H1 (cell line): Measurements from ENCODE around the gene FBN3. TPM values are rescaled to one million over a fixed set of nuclear protein-coding genes. Genes with fewer than 3 reads are reported as not detected.
A peak's percentile ranks its signal among the peaks of the same experiment; 100 is the strongest.

ENCODE experiments used
- CTCF ChIA-PET: fragments of 300-600 bp; sonication (Branson Sonifier 250); formaldehyde crosslinking; loops from one replicate; lab custom pipeline; 2021; ENCODE audit not compliant: partially characterized antibody; lab: Charles Lee
- POLR2A ChIA-PET: fragments of 300-600 bp; sonication (Branson Sonifier 250); formaldehyde crosslinking; loops from one replicate; lab custom pipeline; 2021; ENCODE audit warnings: inconsistent platforms; ENCODE audit not compliant: partially characterized antibody; lab: Charles Lee
- DNase-seq, 2 experiments: peaks; one replicate each; pipeline versions ENCODE4 v3.0.0 to v3.0.0-alpha.2; 2010 to 2022; ENCODE audit warnings: low spot score in 2 of 2, low read depth in 1 of 2, mixed read lengths in 1 of 2
- FAIRE-seq: peaks from 2 replicates; lab custom pipeline; 2011; peaks lifted over from hg19 to GRCh38; lab: Jason Lieb, UNC
- H2AFZ ChIP-seq: 2 replicates; pipeline ENCODE4 v1.8.1; 2012; ENCODE audit warnings: low read length, inconsistent platforms
- H2AK5ac ChIP-seq: 2 replicates; pipeline ENCODE4 v1.6.1; 2013; ENCODE audit warnings: low read depth, low read length
- H2BK120ac ChIP-seq: replicated peaks from 2 replicates; pipeline ENCODE3; 2013; ENCODE audit warnings: low read depth, low read length, inconsistent platforms
- H2BK12ac ChIP-seq: 2 replicates; pipeline ENCODE4 v1.6.1; 2013; ENCODE audit warnings: low read depth, low read length
- H2BK15ac ChIP-seq: 2 replicates; pipeline ENCODE4 v1.6.1; 2013; ENCODE audit warnings: low read length
- H2BK20ac ChIP-seq: 2 replicates; pipeline ENCODE4 v1.6.1; 2013; ENCODE audit warnings: low read length
- H2BK5ac ChIP-seq: 2 replicates; pipeline ENCODE4 v1.6.1; 2013; ENCODE audit warnings: low read depth, low read length
- H3K14ac ChIP-seq: 2 replicates; pipeline ENCODE4 v1.6.1; 2013; ENCODE audit warnings: inconsistent platforms; ENCODE audit not compliant: insufficient read length
- H3K18ac ChIP-seq: 2 replicates; pipeline ENCODE4 v1.6.1; 2013; ENCODE audit warnings: low read length; ENCODE audit errors: extremely low read depth
- H3K23ac ChIP-seq: 2 replicates; pipeline ENCODE4 v1.6.1; 2013; ENCODE audit warnings: inconsistent platforms; ENCODE audit not compliant: insufficient read length
- H3K23me2 ChIP-seq: 2 replicates; pipeline ENCODE4 v1.6.1; 2013; ENCODE audit warnings: low read depth, low read length
- H3K27ac ChIP-seq: 2 replicates; pipeline ENCODE4 v1.6.1; 2011; ENCODE audit warnings: low read depth, low read length, inconsistent platforms
- H3K27me3 ChIP-seq, 4 experiments: replicated peaks in 1 of 4; 1 replicate in 1 of 4; 2 replicates in 3 of 4; pipeline versions ENCODE4 v1.6.1 to v1.8.1; 2011 to 2013; ENCODE audit warnings: low read length in 3 of 4, mild to moderate bottlenecking in 3 of 4, inconsistent platforms in 2 of 4, mixed read lengths in 2 of 4, moderate library complexity in 1 of 4; ENCODE audit not compliant: control insufficient read depth in 3 of 4, insufficient read depth in 3 of 4; ENCODE audit errors: extremely low read depth in 1 of 4
- H3K36me3 ChIP-seq, 4 experiments: 2 replicates each; pipeline versions ENCODE4 v1.6.1 to v1.8.1; 2011 to 2013; ENCODE audit warnings: mild to moderate bottlenecking in 4 of 4, low read length in 3 of 4, moderate library complexity in 2 of 4, control low read depth in 1 of 4, inconsistent platforms in 1 of 4; ENCODE audit not compliant: insufficient read depth in 4 of 4, control insufficient read depth in 2 of 4
- H3K4ac ChIP-seq: replicated peaks from 2 replicates; pipeline ENCODE3; 2013; ENCODE audit warnings: low read length, low read depth, mixed read lengths, inconsistent platforms; ENCODE audit not compliant: insufficient read length
- H3K4me1 ChIP-seq, 4 experiments: replicated peaks in 1 of 4; 1 replicate in 1 of 4; 2 replicates in 3 of 4; pipeline versions ENCODE4 v1.6.1 to v1.8.1; 2011 to 2013; ENCODE audit warnings: low read length in 3 of 4, inconsistent platforms in 2 of 4, mixed read lengths in 1 of 4; ENCODE audit not compliant: insufficient read depth in 4 of 4, control insufficient read depth in 3 of 4
- H3K4me2 ChIP-seq, 2 experiments: 2 replicates each; pipeline versions ENCODE4 v1.6.1 to v1.8.1; 2011 to 2013; ENCODE audit warnings: low read depth in 2 of 2, low read length in 2 of 2, control low read depth in 1 of 2, inconsistent platforms in 1 of 2, mild to moderate bottlenecking in 1 of 2; ENCODE audit not compliant: insufficient read depth in 1 of 2
- H3K4me3 ChIP-seq, 4 experiments: fragments of 200-600, 300-600 bp in 1 of 4; sonication (generic), shearing (Covaris generic), sonication (Bioruptor Twin) in 1 of 4; 2 replicates each; pipeline versions ENCODE4 v1.5.1 to v1.8.1; 2011 to 2016; ENCODE audit warnings: low read length in 4 of 4, low read depth in 3 of 4, control low read depth in 2 of 4, inconsistent platforms in 2 of 4, mild to moderate bottlenecking in 2 of 4, mixed read lengths in 1 of 4, moderate library complexity in 1 of 4; ENCODE audit not compliant: insufficient read depth in 2 of 4; ENCODE audit errors: extremely low read depth in 1 of 4
- H3K56ac ChIP-seq: replicated peaks from 2 replicates; pipeline ENCODE3; 2013; ENCODE audit warnings: low read depth, mild to moderate bottlenecking, mixed read lengths, low read length, inconsistent platforms; ENCODE audit not compliant: insufficient read length
- H3K79me1 ChIP-seq: 2 replicates; pipeline ENCODE4 v1.6.1; 2013; ENCODE audit warnings: low read depth, low read length, control low read depth
- H3K79me2 ChIP-seq, 2 experiments: 2 replicates each; pipeline versions ENCODE4 v1.6.1 to v1.8.1; 2012 to 2013; ENCODE audit warnings: low read length in 2 of 2, mild to moderate bottlenecking in 2 of 2, inconsistent platforms in 1 of 2; ENCODE audit not compliant: insufficient read depth in 2 of 2, control insufficient read depth in 1 of 2
- H3K9ac ChIP-seq, 4 experiments: replicated peaks in 1 of 4; 1 replicate in 1 of 4; 2 replicates in 3 of 4; pipeline versions ENCODE4 v1.6.1 to v1.8.1; 2011 to 2013; ENCODE audit warnings: low read depth in 3 of 4, low read length in 3 of 4, control low read depth in 2 of 4, mild to moderate bottlenecking in 2 of 4, moderate library complexity in 2 of 4, inconsistent platforms in 1 of 4; ENCODE audit errors: extremely low read depth in 1 of 4
- H3K9me3 ChIP-seq, 2 experiments: 2 replicates each; pipeline versions ENCODE4 v1.6.1 to v1.8.1; 2012 to 2013; ENCODE audit warnings: mild to moderate bottlenecking in 2 of 2, moderate library complexity in 2 of 2, control low read depth in 1 of 2, inconsistent platforms in 1 of 2, low read depth in 1 of 2, low read length in 1 of 2, mixed read lengths in 1 of 2; ENCODE audit not compliant: insufficient read depth in 2 of 2
- H4K20me1 ChIP-seq, 2 experiments: replicated peaks in 1 of 2; 2 replicates each; pipeline versions ENCODE3 to v1.8.1; 2011 to 2013; ENCODE audit warnings: inconsistent platforms in 2 of 2, low read length in 2 of 2, mild to moderate bottlenecking in 1 of 2; ENCODE audit not compliant: insufficient read depth in 2 of 2, control insufficient read depth in 1 of 2
- H4K5ac ChIP-seq: 2 replicates; pipeline ENCODE4 v1.6.1; 2013; ENCODE audit warnings: low read length, low read depth, mixed read lengths, inconsistent platforms; ENCODE audit not compliant: insufficient read length
- H4K8ac ChIP-seq: 2 replicates; pipeline ENCODE4 v1.8.0; 2013; ENCODE audit warnings: mild to moderate bottlenecking, moderate library complexity, low read length, inconsistent platforms; ENCODE audit not compliant: insufficient read depth; ENCODE audit errors: extremely low read depth
- H4K91ac ChIP-seq: replicated peaks from 2 replicates; pipeline ENCODE3; 2013; ENCODE audit warnings: low read length, mixed read lengths, inconsistent platforms; ENCODE audit not compliant: insufficient read length
- CBX5 ChIP-seq: fragments of 300-800, 300-1000 bp; sonication (generic); IDR thresholded peaks from 2 replicates; pipeline ENCODE4 v1.7.1; 2016; ENCODE audit warnings: antibody characterized with exemption, low read length, low read depth
- CREB1 ChIP-seq: IDR thresholded peaks from 2 replicates; pipeline ENCODE4 v1.6.1; 2012; ENCODE audit warnings: inconsistent platforms
- EZH2 ChIP-seq: fragments of 200-600 bp; sonication (generic); IDR thresholded peaks from 2 replicates; pipeline ENCODE4 v1.7.1; 2012; ENCODE audit warnings: low read depth, mild to moderate bottlenecking, moderate library complexity, low read length, inconsistent platforms; ENCODE audit not compliant: severe bottlenecking
- FOSL1 ChIP-seq: IDR thresholded peaks from 2 replicates; pipeline ENCODE4 v1.6.1; 2011; ENCODE audit warnings: mild to moderate bottlenecking, low read depth, low read length, moderate library complexity; ENCODE audit not compliant: insufficient read depth
- GABPA ChIP-seq: IDR thresholded peaks from 2 replicates; pipeline ENCODE4 v1.6.1; 2011; ENCODE audit warnings: mild to moderate bottlenecking, low read length, moderate library complexity, borderline replicate concordance; ENCODE audit not compliant: insufficient read depth
- HDAC2 ChIP-seq, 2 experiments: fragments of 300-600 bp in 1 of 2; sonication (generic) in 1 of 2; IDR thresholded peaks; 2 replicates each; pipeline ENCODE4 v1.6.1; 2011 to 2012; ENCODE audit warnings: low read depth in 2 of 2, low read length in 2 of 2, mild to moderate bottlenecking in 2 of 2, moderate library complexity in 2 of 2, borderline replicate concordance in 1 of 2, inconsistent platforms in 1 of 2
- JUND ChIP-seq: IDR thresholded peaks from 2 replicates; pipeline ENCODE4 v1.6.1; 2011; ENCODE audit warnings: mild to moderate bottlenecking, improper control_type of control experiment, low read length
- KDM1A ChIP-seq: fragments of 200-600, 300-600 bp; sonication (generic); IDR thresholded peaks from 2 replicates; pipeline ENCODE4 v1.7.1; 2016; ENCODE audit warnings: mild to moderate bottlenecking, low read length, borderline replicate concordance
- KDM4A ChIP-seq: IDR thresholded peaks from one replicate; pipeline ENCODE4 v1.7.1; 2012; ENCODE audit warnings: low read depth, mild to moderate bottlenecking, moderate library complexity, low read length, inconsistent platforms; ENCODE audit not compliant: severe bottlenecking
- RAD21 ChIP-seq, 2 experiments: IDR thresholded peaks in 1 of 2; conservative IDR thresholded peaks in 1 of 2; 2 replicates each; pipeline ENCODE4 v1.6.1; 2011; ENCODE audit warnings: low read depth in 2 of 2, low read length in 2 of 2, improper control_type of control experiment in 1 of 2, inconsistent platforms in 1 of 2, mild to moderate bottlenecking in 1 of 2, moderate library complexity in 1 of 2
- SP2 ChIP-seq: IDR thresholded peaks from 2 replicates; pipeline ENCODE4 v1.6.1; 2012; ENCODE audit warnings: mild to moderate bottlenecking, low read length, inconsistent platforms
- YY1 ChIP-seq: IDR thresholded peaks from 2 replicates; pipeline ENCODE4 v1.6.1; 2011; ENCODE audit warnings: low read depth, mild to moderate bottlenecking, low read length
- WGBS, 2 experiments: shearing (Covaris generic) in 1 of 2; methylation state at CpG; one replicate each; pipeline versions ENCODE4 v1.1.6 to v1.1.7; 2013 to 2015; ENCODE audit warnings: low lambda C conversion rate in 2 of 2, mixed read lengths in 2 of 2, inconsistent platforms in 1 of 2, low coverage in 1 of 2, missing lambda C conversion rate in 1 of 2; ENCODE audit not compliant: insufficient replicate concordance in 2 of 2, insufficient coverage in 1 of 2, insufficient read length in 1 of 2; ENCODE audit errors: extremely low coverage in 1 of 2, missing lambda C conversion rate in 1 of 2; 5-methylcytosine and 5-hydroxymethylcytosine counted together
- polyA plus RNA-seq, 7 experiments: library from polyadenylated mRNA; depleted of rRNA in 3 of 7; stranded (reverse) in 5 of 7; unstranded in 2 of 7; fragments of >200 nt in 5 of 7; fragments of 200-250 nt in 2 of 7; gene quantifications; 1 replicate in 5 of 7; 2 replicates in 1 of 7; 4 replicates in 1 of 7; pipeline versions ENCODE4 v1.2.1 to v1.2.3, GENCODE V29; 2011 to 2013; ENCODE audit warnings: missing spikeins in 2 of 7, mixed read lengths in 2 of 7
- total RNA-seq: library from RNA; stranded (reverse); fragmentation: NEBNext Ultra II Directional; extraction: Animal tissue kit (Norgen Biotek cat#: 25700); gene quantifications from 2 replicates; pipeline ENCODE4 v1.2.1, GENCODE V29; 2021

The FBN3 gene
- total and polyA plus RNA-seq, 2 of the 8 experiments (the other 6 are each of a cell fraction or from before 2014, with no cell fraction given): 37.1 to 38.7 TPM

- Histone ChIP-seq H2BK12ac (no peak overlapping the region), H2AK5ac (no peak overlapping the region), H3K79me2 (no peaks in the 10 kb centered on the region), H3K18ac (no peak overlapping the region), H2BK20ac (no peak overlapping the region), H3K4me2 (no peak overlapping the region), H3K9ac (no peak overlapping the region), H2BK15ac (no peak overlapping the region), H3K4me1 (peaks cover 0 to 3% (median 0%) of the 10 kb centered on the region in 4 experiments; a peak in 2 of 7 replicates), H3K56ac (no peak overlapping the region), H4K5ac (no peak overlapping the region), H2BK120ac (no peak overlapping the region), H3K23me2 (no peaks in the 10 kb centered on the region), H3K36me3 (no peaks in the 10 kb centered on the region), H2AFZ (no peak overlapping the region), H3K4ac (no peak overlapping the region), H3K4me3 (no peak overlapping the region), H3K14ac (no peak overlapping the region), H3K27ac (no peak overlapping the region), H4K20me1 (no peaks in the 10 kb centered on the region), H4K91ac (no peak overlapping the region), H2BK5ac (no peak overlapping the region), H3K9me3 (no peaks in the 10 kb centered on the region), H3K23ac (no peak overlapping the region), H4K8ac (no peak overlapping the region), H3K27me3 (no peaks in the 10 kb centered on the region), H3K79me1 (no peaks in the 10 kb centered on the region)
- DNase-seq (no peak), FAIRE-seq (peak; percentile 74)
- 60% methylated on average over 14 of the region's 14 CpGs; no CpG with 5 or more reads in 1 of the 2 experiments for WGBS, 2 experiments
- ChIA-PET CTCF (interaction anchor here (0.6 to 1.9 kb wide), 23 partner anchors 9 to 165 kb away, joined by 3 to 25 read pairs (median 3); no protein-coding TSS in a partner anchor), POLR2A (interaction anchor here (0.7 to 1.8 kb wide), 12 partner anchors 9 to 95 kb away, joined by 3 to 9 read pairs (median 3); partner anchors contain the start of gene FBN3)
- TF ChIP-seq KDM4A (no peak), YY1 (peak; percentile 59; the same call in 1 of the 2 replicates), FOSL1 (no peak), SP2 (no peak), HDAC2 (IDR thresholded peaks at IDR 0.05; ENCODE audit: borderline replicate concordance in 1 of 2, low read depth in 2 of 2, low read length in 2 of 2) (peak in 1 of 2 experiments; percentile 100; a peak in 2 of 4 replicates), JUND (peak; percentile 25; the same call in 1 of the 2 replicates), CREB1 (peak; percentile 35; the same call in 1 of the 2 replicates), KDM1A (peak; percentile 100), CBX5 (no peak), EZH2 (no peak), GABPA (peak; percentile 66; the same call in 1 of the 2 replicates), RAD21 (IDR thresholded peaks at IDR 0.05 in 1 of 2, conservative IDR thresholded peaks at IDR 0.05 in 1 of 2; ENCODE audit: low read depth in 2 of 2, low read length in 2 of 2) (peak; percentile 95 to 97)
These were observed 9.2 kb upstream of the FBN3 start for GRCh38 chr19:8158411-8159074.
